ENCODE results near the gene C1QTNF4. TPM values are rescaled to one million over a fixed set of nuclear protein-coding genes. Genes with fewer than 3 reads are reported as not detected.

C1QTNF4 gene
- total RNA-seq, 1 experiment from 2014 or later, result 0.42 TPM

GRCh38 chr11:47578524-47579494, 15.4 kb downstream of the C1QTNF4 start, which contains the start of the genes KBTBD4 and NDUFS3:
Gene KBTBD4, minus strand, starts transcription at chr11:47578970. Its CDS starts 19 bp downstream, at chr11:47578951.
Gene NDUFS3, plus strand, starts transcription at chr11:47579074. Its CDS starts 18 bp downstream, at chr11:47579092.
- TF ChIP-seq CTCF (IDR thresholded peaks at IDR 0.05; ENCODE audit: unreplicated experiment), result no peak
- BruUV-seq (replicated peaks), result TSS peak; percentile 44
- intact Hi-C loops (cut with micrococcal nuclease), result no loop called here
- peak; percentile 89 for DNase-seq (ENCODE audit: unreplicated experiment)
- Mint-ChIP-seq H3K27ac (ENCODE audit: low read depth, unreplicated experiment) (peak within 1 kb of the TSS; percentile 93), H3K27me3 (ENCODE audit: insufficient read depth, unreplicated experiment) (no peaks in the 10 kb centered on the region), H3K9me3 (ENCODE audit: unreplicated experiment) (no peaks in the 10 kb centered on the region), H3K36me3 (ENCODE audit: insufficient read depth, unreplicated experiment) (peaks cover 64% of the 10 kb centered on the region), H3K4me3 (ENCODE audit: unreplicated experiment) (peak within 1 kb of the TSS; percentile 93), H3K4me1 (ENCODE audit: insufficient read depth, unreplicated experiment) (peaks cover 13% of the 10 kb centered on the region)
- CTCF ChIA-PET, result interaction anchor here (0.6 to 3.4 kb wide), 7 partner anchors 11 to 378 kb away, joined by 3 to 9 read pairs (median 3); partner anchors contain the start of genes CELF1 and PTPMT1
- POLR2A ChIA-PET, result interaction anchor here (0.5 to 4.7 kb wide), 18 partner anchors 10 to 344 kb away, joined by 3 to 48 read pairs (median 3); partner anchors contain the start of genes CELF1, PTPMT1 and SLC39A13

- intact Hi-C loops (cut with micrococcal nuclease), result no loop called here
- POLR2A ChIA-PET, result interaction anchor here (0.5 to 4.7 kb wide), 9 partner anchors 9 to 1455 kb away, joined by 3 to 48 read pairs (median 4); partner anchors contain the start of genes CELF1 and PTPMT1
Measured at GRCh38 chr11:47577460-47578041, 16.7 kb downstream of the C1QTNF4 start.

GRCh38 chr11:47573321-47573720, 20.9 kb downstream of the C1QTNF4 start:
- BruUV-seq (replicated peaks), result no TSS peak
- ChIA-PET POLR2A (interaction anchor here (0.7 to 1.3 kb wide), 2 partner anchors 21 to 97 kb away, joined by 3 read pairs; partner anchors contain the start of gene CELF1), CTCF (interaction anchor here (0.6 to 1.1 kb wide), 4 partner anchors 14 to 272 kb away, joined by 3 to 4 read pairs (median 3); partner anchors contain the start of gene CELF1)
- no peak for DNase-seq (ENCODE audit: unreplicated experiment)
- H3K9me3 Mint-ChIP-seq (ENCODE audit: unreplicated experiment), result no peaks in the 10 kb centered on the region
- H3K27me3 Mint-ChIP-seq (ENCODE audit: insufficient read depth, unreplicated experiment), result no peaks in the 10 kb centered on the region
- H3K4me3 Mint-ChIP-seq (ENCODE audit: unreplicated experiment), result no peak overlapping the region
- H3K27ac Mint-ChIP-seq (ENCODE audit: low read depth, unreplicated experiment), result no peak overlapping the region
- intact Hi-C loops (cut with micrococcal nuclease), result no loop called here
- peaks cover 20% of the 10 kb centered on the region for H3K4me1 Mint-ChIP-seq (ENCODE audit: insufficient read depth, unreplicated experiment)
- peaks cover 43% of the 10 kb centered on the region for H3K36me3 Mint-ChIP-seq (ENCODE audit: insufficient read depth, unreplicated experiment)
- no peak for TF ChIP-seq CTCF (IDR thresholded peaks at IDR 0.05; ENCODE audit: unreplicated experiment)

More at GRCh38 chr11:47577460-47578041, 16.7 kb downstream of the C1QTNF4 start:
- DNase-seq (ENCODE audit: unreplicated experiment), result no peak
- BruUV-seq (replicated peaks), result no TSS peak
- H3K4me3 Mint-ChIP-seq (ENCODE audit: unreplicated experiment), result peak overlapping the region; percentile 93
- peaks cover 58% of the 10 kb centered on the region for H3K36me3 Mint-ChIP-seq (ENCODE audit: insufficient read depth, unreplicated experiment)
- no peaks in the 10 kb centered on the region for H3K27me3 Mint-ChIP-seq (ENCODE audit: insufficient read depth, unreplicated experiment)
- TF ChIP-seq CTCF (IDR thresholded peaks at IDR 0.05; ENCODE audit: unreplicated experiment), result no peak
- CTCF ChIA-PET, result interaction anchor here (0.8 to 3.4 kb wide), 3 partner anchors 24 to 274 kb away, joined by 3 to 9 read pairs (median 4); partner anchors contain the start of gene CELF1
- no peak overlapping the region for H3K27ac Mint-ChIP-seq (ENCODE audit: low read depth, unreplicated experiment)
- no peaks in the 10 kb centered on the region for H3K9me3 Mint-ChIP-seq (ENCODE audit: unreplicated experiment)
- peaks cover 18% of the 10 kb centered on the region for H3K4me1 Mint-ChIP-seq (ENCODE audit: insufficient read depth, unreplicated experiment)

Measured in MCF 10A (cell line).